ENCODE data around the gene BCORL1. TPM values are rescaled to one million over a fixed set of nuclear protein-coding genes. Genes with fewer than 3 reads are reported as not detected.

Gene BCORL1
- total RNA-seq, 1 donor from 2014 or later = 6.6 TPM

GRCh38 chrX:130012683-130013082, 30.2 kb downstream of the BCORL1 start:
- no peak for DNase-seq

GRCh38 chrX:130013661-130014060, 31.2 kb downstream of the BCORL1 start:
- DNase-seq = no peak

- DNase-seq = no peak
These were observed 31.9 kb downstream of the BCORL1 start for GRCh38 chrX:130014356-130014755.

GRCh38 chrX:130014770-130015169, 32.3 kb downstream of the BCORL1 start:
- no peak for DNase-seq

- no peak for DNase-seq
These were observed 32.7 kb downstream of the BCORL1 start for GRCh38 chrX:130015181-130015580.

- DNase-seq = no peak
These were observed 35.7 kb downstream of the BCORL1 start for GRCh38 chrX:130018143-130018542.

- DNase-seq = no peak
These were observed 38.4 kb downstream of the BCORL1 start for GRCh38 chrX:130020661-130021324.

- peak; percentile 60 for DNase-seq
These were observed 41.7 kb downstream of the BCORL1 start for GRCh38 chrX:130024127-130024526.

GRCh38 chrX:130025256-130025655, 42.8 kb downstream of the BCORL1 start:
- no peak for DNase-seq

- DNase-seq = no peak
These were observed 45.1 kb downstream of the BCORL1 start for GRCh38 chrX:130027569-130027968.

- DNase-seq = peak; percentile 1
These were observed 45.8 kb downstream of the BCORL1 start for GRCh38 chrX:130028196-130028595.

- no peak for DNase-seq
These were observed 48.4 kb downstream of the BCORL1 start for GRCh38 chrX:130030826-130031225.

GRCh38 chrX:130032552-130032951, 50.1 kb downstream of the BCORL1 start:
- no peak for DNase-seq

- DNase-seq = no peak
These were observed 51.7 kb downstream of the BCORL1 start for GRCh38 chrX:130034178-130034577.

- peak; percentile 59 for DNase-seq
These were observed 57.4 kb downstream of the BCORL1 start for GRCh38 chrX:130039847-130040246.

- DNase-seq = no peak
These were observed 65.0 kb downstream of the BCORL1 start for GRCh38 chrX:130047416-130047815.

- no peak for DNase-seq
These were observed 66.3 kb downstream of the BCORL1 start for GRCh38 chrX:130048686-130049222.

- peak; percentile 29 for DNase-seq
These were observed 67.4 kb downstream of the BCORL1 start for GRCh38 chrX:130049821-130050220.

- no peak for DNase-seq
These were observed 68.9 kb downstream of the BCORL1 start for GRCh38 chrX:130051176-130051845.

- DNase-seq = peak; percentile 24
These were observed 70.8 kb downstream of the BCORL1 start for GRCh38 chrX:130053236-130053635.

- peak; percentile 88 for DNase-seq
These were observed 72.7 kb downstream of the BCORL1 start for GRCh38 chrX:130055103-130055502.

- peak; percentile 3 for DNase-seq
These were observed 73.5 kb downstream of the BCORL1 start for GRCh38 chrX:130055899-130056298.

- DNase-seq = peak; percentile 5
These were observed 74.8 kb downstream of the BCORL1 start for GRCh38 chrX:130057209-130057608.

- peak; percentile 9 for DNase-seq
These were observed 76.2 kb downstream of the BCORL1 start for GRCh38 chrX:130058652-130059051.

Measured in tongue (tissue), 2 donors.